ENCODE measurements around the gene SLAMF7. TPM values are rescaled to one million over a fixed set of nuclear protein-coding genes. Genes with fewer than 3 reads are reported as not detected.

SLAMF7 gene
- total and polyA plus RNA-seq, 2 donors (not counting 3 experiments of a cell fraction or from before 2014, with no cell fraction given), result not detected

- FAIRE-seq, result no peak
- intact Hi-C loops (cut with micrococcal nuclease) (no loop called here), dilution Hi-C loops (cut with MboI; ENCODE audit: extremely low pct_ligation_motif_present, low sequenced_read_pairs) (no loop called here)
- Histone ChIP-seq H3K4me1 (ENCODE audit: control insufficient read depth, extremely low read depth, insufficient read depth, low read length) (no peaks in the 10 kb centered on the region), H3K4me2 (ENCODE audit: insufficient read depth, low read length) (no peak overlapping the region), H3K36me3 (ENCODE audit: control insufficient read depth in 2 of 2, extremely low read depth in 1 of 2, insufficient read depth in 2 of 2, low read length in 2 of 2) (no peaks in the 10 kb centered on the region), H2AFZ (ENCODE audit: low read depth, low read length) (no peak overlapping the region), H3K9me1 (replicated peaks; ENCODE audit: control insufficient read depth, extremely low read depth, insufficient read depth, low read length) (no peaks in the 10 kb centered on the region), H3K9me3 (replicated peaks; ENCODE audit: control insufficient read depth, insufficient read depth, low read length) (no peaks in the 10 kb centered on the region), H3K27me3 (ENCODE audit: control insufficient read depth in 2 of 2, insufficient read depth in 2 of 2, low read length in 2 of 2) (peaks cover 0 to 2% of the 10 kb centered on the region in 2 experiments), H3K27ac (ENCODE audit: insufficient read depth, low read depth, low read length) (no peak overlapping the region), H4K20me1 (replicated peaks; ENCODE audit: control insufficient read depth, extremely low read depth, insufficient read depth, low read length) (no peaks in the 10 kb centered on the region), H3K79me2 (ENCODE audit: control insufficient read depth, insufficient read depth, low read length) (no peaks in the 10 kb centered on the region), H3K4me3 (replicated peaks in 1 of 3; ENCODE audit: insufficient read depth in 1 of 3, low read depth in 1 of 3, low read length in 3 of 3) (no peak overlapping the region), H3K9ac (replicated peaks; ENCODE audit: extremely low read depth, insufficient read depth, low read length) (no peak overlapping the region)
- DNase-seq (ENCODE audit: low read depth, low spot score), result no peak
- CTCF ChIA-PET, result no interaction called here
- no TSS peak for BruUV-seq (replicated peaks)
- TF ChIP-seq POLR2A (IDR thresholded peaks at IDR 0.05; ENCODE audit: low read depth, low read length), result no peak
- TF ChIP-seq MAX (IDR thresholded peaks at IDR 0.05; ENCODE audit: insufficient read depth, insufficient read length), result no peak
- TF ChIP-seq JUN (IDR thresholded peaks at IDR 0.05; ENCODE audit: borderline replicate concordance, insufficient read depth, insufficient read length, low read depth), result no peak
- no peak for TF ChIP-seq FOS (IDR thresholded peaks at IDR 0.05; ENCODE audit: borderline replicate concordance, insufficient read depth, low read length)
- TF ChIP-seq MYC (IDR thresholded peaks at IDR 0.05; ENCODE audit: low read depth, low read length), result no peak
- no peak for TF ChIP-seq POLR2AphosphoS5 (IDR thresholded peaks at IDR 0.05; ENCODE audit: insufficient read depth, low read depth, low read length)
- no peak for TF ChIP-seq EZH2 (IDR thresholded peaks at IDR 0.05; ENCODE audit: borderline replicate concordance, low read depth, low read length, severe bottlenecking)
- TF ChIP-seq CTCF (IDR thresholded peaks at IDR 0.05; ENCODE audit: extremely low read depth in 1 of 2, insufficient read depth in 1 of 2, low read depth in 1 of 2, low read length in 2 of 2), result no peak
- no peak for TF ChIP-seq GATA2 (IDR thresholded peaks at IDR 0.05; ENCODE audit: insufficient read depth, insufficient read length, low read depth, low read length)
- POLR2A ChIA-PET, result no interaction called here
Observed at GRCh38 chr1:160743266-160743665, 4.2 kb downstream of the SLAMF7 start.

Data from endothelial cell of umbilical vein (primary cell).